Measurements from ENCODE around the gene INPP4B.

Gene INPP4B

DNA sequence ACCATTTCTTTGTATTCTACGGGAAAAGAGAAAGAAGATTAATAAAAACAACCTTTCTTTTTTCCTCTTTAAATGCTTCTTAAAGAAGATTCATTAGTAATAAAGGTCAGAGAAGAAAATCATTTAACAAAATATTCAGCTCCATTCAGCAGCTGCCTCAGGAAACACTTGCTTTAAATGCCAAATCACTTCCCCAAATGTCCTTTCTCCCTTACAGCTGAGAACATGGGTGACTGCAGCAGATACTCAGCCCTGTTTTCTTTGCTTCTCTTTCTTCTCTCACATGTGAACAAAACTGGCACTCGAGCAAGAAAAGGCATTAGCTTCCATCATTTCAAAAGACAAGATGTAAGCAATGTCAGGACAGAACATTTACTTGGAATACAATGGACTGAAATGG lies 120.2 kb downstream of the INPP4B start:
- DNase-seq (ENCODE audit: low spot score) = no peak

GRCh38 chr4:142721187-142721586 lies 124.9 kb downstream of the INPP4B start:
- no peak for DNase-seq (ENCODE audit: low spot score)

- DNase-seq (ENCODE audit: low spot score) = peak; percentile 30
Measured at GRCh38 chr4:142719854-142720541, 126.1 kb downstream of the INPP4B start.

DNA sequence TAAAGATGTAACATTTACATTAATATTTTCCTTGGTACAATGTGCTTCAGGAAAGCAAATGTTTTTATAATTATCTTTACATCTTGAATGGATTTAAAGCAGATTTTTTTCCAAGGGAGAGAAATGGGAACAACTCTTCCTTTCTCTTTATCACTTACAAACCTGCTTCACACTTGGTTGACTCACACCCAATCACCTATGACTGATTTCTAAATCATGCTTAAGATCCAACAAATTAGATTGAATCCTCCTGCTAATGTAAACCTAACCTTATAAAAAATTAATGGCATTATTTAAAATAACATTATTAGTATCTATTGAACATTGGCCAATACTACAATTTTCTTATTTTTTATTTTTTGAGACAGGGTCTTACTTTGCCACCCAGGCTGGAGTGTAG lies 127.1 kb downstream of the INPP4B start:
- DNase-seq (ENCODE audit: low spot score) = no peak

- no peak for DNase-seq (ENCODE audit: low spot score)
Measured at GRCh38 chr4:142715727-142716126, 130.4 kb downstream of the INPP4B start.

GRCh38 chr4:142713282-142714030 lies 132.6 kb downstream of the INPP4B start:
- no peak for DNase-seq (ENCODE audit: low spot score)

DNA sequence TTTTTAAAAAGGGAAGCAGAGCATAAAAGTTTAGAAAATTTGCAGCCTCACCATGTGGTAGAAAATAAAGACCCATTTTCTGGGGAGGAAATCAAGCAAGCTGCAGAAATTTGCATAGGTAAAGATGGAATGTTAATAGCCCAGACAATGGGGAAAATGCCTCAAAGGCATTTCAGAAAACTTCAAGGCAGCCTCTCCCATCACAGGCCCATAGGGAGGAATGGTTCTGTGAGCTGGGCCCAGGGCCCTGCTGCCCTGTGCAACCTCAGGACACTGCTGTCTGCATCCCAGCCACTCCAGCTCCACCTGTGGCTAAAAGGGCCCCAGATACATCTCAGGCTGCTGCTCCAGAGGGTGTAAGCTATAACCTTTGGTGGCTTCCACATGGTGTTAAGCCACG lies 137.9 kb downstream of the INPP4B start:
- no peak for DNase-seq (ENCODE audit: low spot score)

DNA sequence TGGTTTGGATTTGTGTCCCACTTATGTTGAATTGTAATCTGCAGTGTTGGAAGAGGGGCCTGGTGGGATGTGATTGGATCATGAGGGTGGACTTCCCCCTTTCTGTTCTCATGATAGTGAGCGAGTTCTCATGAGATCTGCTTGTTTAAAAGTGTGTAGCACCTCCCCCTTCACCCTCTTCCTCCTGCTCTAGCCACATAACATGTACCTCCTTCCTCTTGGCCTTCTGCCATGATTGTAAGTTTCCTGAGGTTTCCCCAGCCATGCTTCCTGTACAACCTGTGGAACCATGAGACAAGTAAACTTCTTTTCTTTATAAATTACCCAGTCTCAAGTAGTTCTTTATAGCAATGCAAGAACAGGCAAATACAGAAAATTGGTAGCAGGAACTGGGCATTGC lies 138.7 kb downstream of the INPP4B start:
- DNase-seq (ENCODE audit: low spot score) = no peak

DNA sequence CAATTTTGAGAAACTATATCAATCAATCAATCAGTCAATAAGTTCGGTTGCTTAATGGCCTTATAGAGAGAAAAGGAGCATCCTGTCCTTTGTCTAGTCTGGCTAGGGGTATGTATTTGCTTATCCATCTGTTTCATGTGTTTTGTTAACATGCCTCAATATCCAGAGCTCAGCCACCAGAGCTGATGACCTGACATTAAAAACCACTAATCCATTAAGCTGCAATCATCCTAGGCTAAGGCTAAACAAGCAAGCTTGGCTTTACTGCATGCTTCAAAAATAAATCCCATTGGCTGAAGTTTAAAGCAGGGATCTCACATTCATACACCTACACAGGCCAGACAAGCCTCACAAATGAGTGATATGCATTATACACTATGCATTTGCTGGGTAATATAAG lies 139.7 kb downstream of the INPP4B start:
- no peak for DNase-seq (ENCODE audit: low spot score)

GRCh38 chr4:142705820-142706219 lies 140.3 kb downstream of the INPP4B start:
- DNase-seq (ENCODE audit: low spot score) = no peak

GRCh38 chr4:142703694-142704309 lies 142.3 kb downstream of the INPP4B start:
- no peak for DNase-seq (ENCODE audit: low spot score)

DNA sequence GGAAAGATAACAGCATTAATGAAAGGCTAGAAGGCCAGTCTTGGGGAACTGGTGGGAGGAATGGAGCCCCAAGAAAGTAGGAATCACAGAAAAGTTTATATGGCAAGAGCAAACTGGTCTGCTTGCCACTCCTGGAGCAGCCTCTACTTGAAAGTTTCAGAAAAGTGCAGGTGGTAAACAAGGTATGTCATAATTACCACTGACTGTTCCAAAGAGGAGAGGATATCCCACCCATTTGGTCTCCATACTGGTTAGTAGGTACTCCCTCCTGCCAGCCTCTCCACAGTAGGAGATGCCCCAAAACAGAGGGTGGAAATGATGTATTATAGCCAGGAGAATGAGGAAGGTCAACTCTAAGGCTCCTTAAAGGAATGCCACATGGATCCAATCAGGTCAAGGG lies 145.1 kb downstream of the INPP4B start:
- no peak for DNase-seq (ENCODE audit: low spot score)

- DNase-seq (ENCODE audit: low spot score) = no peak
Measured at GRCh38 chr4:142700531-142700930, 145.6 kb downstream of the INPP4B start.

DNA sequence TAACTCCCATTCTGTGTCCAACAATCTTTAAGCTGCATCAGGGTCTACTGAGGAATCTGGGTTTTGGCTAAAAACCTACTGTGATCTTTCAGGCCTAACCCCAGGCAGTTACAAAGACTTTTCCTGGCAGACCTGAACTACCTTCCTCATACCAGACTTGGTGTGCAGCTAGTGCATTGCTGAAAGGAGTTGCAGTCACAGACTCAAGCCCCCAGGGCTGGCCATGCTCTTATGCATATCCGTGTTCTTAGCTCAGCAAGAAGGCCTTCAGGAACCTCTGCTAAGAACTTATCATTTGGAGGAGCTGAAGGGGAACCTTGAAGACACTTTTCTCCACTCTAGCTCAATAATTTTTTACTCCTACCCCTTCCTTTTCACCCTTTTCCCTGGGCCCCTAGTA lies 147.5 kb downstream of the INPP4B start:
- DNase-seq (ENCODE audit: low spot score) = no peak

DNA sequence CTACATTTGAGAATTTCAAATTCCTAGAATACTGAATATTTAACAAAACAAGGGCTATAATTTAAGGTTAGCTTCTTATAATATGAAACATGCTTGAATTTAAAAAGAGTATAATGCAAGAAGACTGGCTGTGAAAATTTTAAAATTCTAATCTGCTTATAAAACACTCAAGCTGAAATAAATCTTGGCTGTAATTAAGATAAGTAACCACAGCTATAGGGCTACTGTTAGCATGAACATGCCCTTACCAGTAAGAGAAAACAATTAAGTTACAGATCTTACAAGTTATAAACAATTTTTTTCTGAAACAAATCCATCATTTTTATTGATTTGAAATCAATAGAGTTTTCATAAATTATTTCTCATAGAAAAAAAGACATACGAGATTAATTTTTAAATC lies 148.2 kb downstream of the INPP4B start:
- DNase-seq (ENCODE audit: low spot score) = no peak

- DNase-seq (ENCODE audit: low spot score) = no peak
Measured at GRCh38 chr4:142697320-142697719, 148.8 kb downstream of the INPP4B start.

DNA sequence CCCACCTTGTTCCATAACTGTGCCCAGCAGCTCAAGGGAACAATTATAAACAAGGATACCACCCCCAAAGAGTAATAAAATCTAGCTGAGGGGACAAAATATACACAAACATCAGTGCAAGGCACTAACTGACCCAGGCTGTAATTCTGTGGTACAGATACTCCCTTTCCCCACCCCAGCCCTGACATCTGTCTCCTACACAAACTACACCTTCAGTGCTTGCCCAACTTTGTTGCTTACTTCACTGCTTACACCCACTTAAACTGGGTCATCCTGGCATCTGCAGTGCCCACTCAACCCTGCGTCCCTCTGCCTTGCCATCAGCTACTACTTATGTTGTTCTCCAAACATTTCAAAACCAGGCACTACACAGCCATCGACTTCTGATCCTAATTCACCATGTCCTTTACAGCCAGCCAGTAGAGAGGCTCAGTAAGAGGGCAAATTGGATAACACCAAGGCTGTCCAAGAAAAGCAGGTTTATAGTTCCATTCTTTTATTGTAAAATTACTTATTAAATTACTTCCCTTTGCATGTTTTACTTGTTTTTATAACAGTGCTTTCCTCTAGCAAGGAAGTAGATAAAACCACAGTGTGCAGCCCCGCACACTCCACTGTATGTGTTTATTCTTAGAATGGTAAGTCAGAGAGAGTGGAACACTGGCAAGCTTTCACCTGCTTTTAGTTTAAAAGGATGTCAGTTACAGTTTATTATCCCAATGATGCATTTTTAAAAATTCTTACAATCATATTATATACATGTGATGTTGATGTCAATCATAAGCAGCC lies 149.6 kb downstream of the INPP4B start:
- no peak for DNase-seq (ENCODE audit: low spot score)

DNA sequence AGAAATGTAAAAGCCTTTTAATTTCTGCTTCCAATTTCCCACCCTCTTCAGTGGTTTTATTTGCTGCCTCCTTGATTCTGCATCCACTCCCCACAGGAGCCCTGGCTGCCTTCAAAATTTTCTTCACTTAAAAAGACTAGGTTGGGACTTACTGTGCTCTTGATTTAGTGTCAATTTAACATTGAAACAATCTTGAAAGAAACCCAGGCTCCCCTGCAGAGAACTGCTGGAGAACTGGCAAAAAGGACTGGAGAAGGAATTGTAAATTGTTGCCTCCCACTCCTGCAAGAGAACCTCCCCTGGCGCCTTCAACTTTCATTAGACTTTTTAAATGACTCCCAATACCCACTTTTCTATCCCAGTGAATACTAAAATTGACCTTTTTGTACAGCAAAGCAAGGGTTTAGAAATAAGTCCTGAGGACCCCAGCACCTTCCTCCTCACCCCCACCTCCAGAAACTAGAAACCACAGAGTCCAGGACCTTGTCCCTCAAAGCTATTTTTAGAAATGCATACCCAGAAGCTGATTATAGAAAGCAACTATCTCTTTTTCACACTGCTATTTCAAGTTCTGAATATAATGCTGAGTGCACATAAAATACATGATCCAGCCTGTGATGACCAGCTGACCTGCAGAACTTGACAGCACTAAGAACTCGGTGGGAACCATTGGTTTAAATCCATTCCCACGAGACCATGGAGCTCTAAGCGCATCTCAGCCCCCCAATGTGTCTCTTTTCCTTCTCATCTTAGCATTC lies 155.5 kb downstream of the INPP4B start:
- DNase-seq (ENCODE audit: low spot score) = no peak

DNA sequence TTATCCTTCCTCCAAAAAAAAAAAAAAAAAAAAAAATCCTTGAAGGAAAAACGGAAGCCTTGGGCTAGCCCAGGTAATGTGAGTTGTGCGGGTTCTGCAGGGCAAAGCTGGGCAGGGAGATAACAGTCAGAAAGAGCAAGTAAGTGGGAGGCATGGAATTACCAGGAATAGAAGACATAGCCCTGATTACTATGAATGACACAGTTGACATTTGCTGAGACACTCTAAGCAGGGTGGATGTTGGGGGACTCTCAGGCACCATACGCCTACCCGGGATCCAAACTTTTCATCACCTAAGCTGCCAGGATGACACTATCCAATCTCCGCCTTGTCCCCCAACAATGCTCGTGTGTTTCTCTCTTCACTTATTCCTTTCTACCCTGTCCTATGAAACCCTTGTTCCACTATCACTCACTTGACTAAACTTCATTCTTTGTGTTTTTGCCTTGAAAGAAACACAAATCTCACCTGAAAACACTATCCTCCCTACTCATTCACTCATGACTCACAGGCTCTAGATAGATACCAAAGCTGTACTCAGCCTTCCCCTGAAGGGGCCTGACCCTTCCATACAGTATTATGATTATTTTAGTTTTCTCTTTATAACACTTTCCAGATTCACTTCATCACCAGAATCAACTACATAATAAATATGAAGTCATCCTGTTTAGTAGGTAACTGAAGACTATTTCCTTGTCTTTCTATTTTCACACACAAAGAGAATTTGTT lies 158.4 kb downstream of the INPP4B start:
- no peak for DNase-seq (ENCODE audit: low spot score)

GRCh38 chr4:142686081-142686480 lies 160.0 kb downstream of the INPP4B start:
- no peak for DNase-seq (ENCODE audit: low spot score)

DNA sequence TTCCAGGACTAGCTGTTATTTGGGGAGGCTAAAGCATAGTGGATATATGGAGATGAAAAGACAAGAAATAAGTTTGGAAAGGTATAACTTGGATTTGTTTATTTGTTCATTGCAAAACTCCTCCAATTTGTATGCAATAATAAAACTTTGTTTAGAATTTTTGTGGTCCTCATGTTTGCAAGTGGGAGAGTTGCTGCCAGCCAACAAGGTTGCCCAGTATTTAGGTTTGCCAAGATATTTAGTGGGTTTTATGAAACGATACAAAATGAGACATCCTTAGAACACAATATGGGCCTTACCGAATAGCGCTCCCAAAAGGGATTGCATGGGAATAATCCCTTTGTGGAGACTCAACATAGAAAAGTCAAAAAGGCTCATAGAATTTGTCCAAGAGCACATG lies 162.1 kb downstream of the INPP4B start:
- no peak for DNase-seq (ENCODE audit: low spot score)

All from COLO829 (cell line).